GM23338 (cell line): ENCODE measurements around the gene FAM89B. TPM values are rescaled to one million over a fixed set of nuclear protein-coding genes. Genes with fewer than 3 reads are reported as not detected.

Experiments
- ATAC-seq: fragments of 200-7000 bp; cut with Tn5 transposase; 3 replicates; pipeline ENCODE4 v1.9.1; 2020
- DNase-seq: peaks from one replicate; pipeline ENCODE4 v3.0.0-alpha.2; 2015; ENCODE audit warnings: low spot score
- H2AFZ ChIP-seq: fragments of 200-600 bp; sonication (generic); 2 replicates; pipeline ENCODE4 v1.8.0; 2016; ENCODE audit warnings: antibody characterized with exemption, mild to moderate bottlenecking, moderate library complexity
- H3F3A ChIP-seq: fragments of 200-600 bp; sonication (generic); replicated peaks from 2 replicates; pipeline ENCODE4 v1.8.0; 2017; ENCODE audit warnings: antibody characterized with exemption, mixed run types, low read depth
- H3K27ac ChIP-seq: fragments of 200-600 bp; sonication (generic); 2 replicates; pipeline ENCODE4 v1.6.1; 2016; ENCODE audit warnings: low read depth
- H3K27me3 ChIP-seq: fragments of 200-600 bp; sonication (generic); 2 replicates; pipeline ENCODE4 v1.8.0; 2016; ENCODE audit warnings: mild to moderate bottlenecking, mixed run types, moderate library complexity; ENCODE audit not compliant: insufficient read depth
- H3K36me3 ChIP-seq: fragments of 200-600 bp; sonication (generic); 2 replicates; pipeline ENCODE4 v1.8.0; 2016; ENCODE audit warnings: mild to moderate bottlenecking; ENCODE audit not compliant: insufficient read depth
- H3K4me1 ChIP-seq: fragments of 200-600 bp; sonication (generic); 2 replicates; pipeline ENCODE4 v1.8.0; 2016; ENCODE audit warnings: mild to moderate bottlenecking, moderate library complexity; ENCODE audit not compliant: insufficient read depth
- H3K4me2 ChIP-seq: fragments of 200-600 bp; sonication (generic); 2 replicates; pipeline ENCODE4 v1.7.1; 2017; ENCODE audit warnings: mixed run types
- H3K4me3 ChIP-seq: fragments of 200-600 bp; sonication (generic); 2 replicates; pipeline ENCODE4 v1.6.1; 2016; ENCODE audit warnings: mixed run types
- H3K79me2 ChIP-seq: fragments of 200-600 bp; sonication (generic); replicated peaks from 2 replicates; pipeline ENCODE4 v1.8.0; 2017; ENCODE audit warnings: mild to moderate bottlenecking; ENCODE audit not compliant: insufficient read depth
- H3K9me2 ChIP-seq: fragments of 200-600 bp; sonication (generic); 2 replicates; pipeline ENCODE4 v1.8.0; 2017; ENCODE audit not compliant: insufficient read depth
- H4K20me1 ChIP-seq: fragments of 200-600 bp; sonication (generic); replicated peaks from 2 replicates; pipeline ENCODE4 v1.8.0; 2017; ENCODE audit warnings: mild to moderate bottlenecking; ENCODE audit not compliant: insufficient read depth
- H3K27ac Mint-ChIP-seq: 2 replicates; pipeline ENCODE4 v1.8.0; 2020; ENCODE audit warnings: inconsistent platforms, mild to moderate bottlenecking, moderate library complexity, mixed read lengths
- H3K27me3 Mint-ChIP-seq: 3 replicates; pipeline ENCODE4 v1.8.0; 2022; ENCODE audit warnings: low read depth, mild to moderate bottlenecking, moderate library complexity, mixed read lengths, inconsistent platforms; ENCODE audit not compliant: insufficient read depth, poor library complexity
- H3K36me3 Mint-ChIP-seq: 3 replicates; pipeline ENCODE4 v1.8.0; 2021; ENCODE audit warnings: low read depth, mild to moderate bottlenecking, inconsistent platforms, moderate library complexity, mixed read lengths
- H3K4me1 Mint-ChIP-seq: 3 replicates; pipeline ENCODE4 v1.8.0; 2020; ENCODE audit warnings: mild to moderate bottlenecking, inconsistent platforms, mixed read lengths
- H3K4me3 Mint-ChIP-seq: 3 replicates; pipeline ENCODE4 v1.8.0; 2021; ENCODE audit warnings: moderate library complexity, mild to moderate bottlenecking, inconsistent platforms, mixed read lengths
- H3K9me3 Mint-ChIP-seq: 3 replicates; pipeline ENCODE4 v1.8.0; 2020; ENCODE audit warnings: moderate library complexity, mild to moderate bottlenecking, inconsistent platforms, mixed read lengths
- CREB1 ChIP-seq: fragments of 250-450 bp; sonication (Bioruptor Pico); IDR thresholded peaks from 2 replicates; pipeline ENCODE4 v1.5.0; 2020; ENCODE audit warnings: low read depth, mild to moderate bottlenecking, moderate library complexity
- POLR2AphosphoS5 ChIP-seq: IDR thresholded peaks from 2 replicates; pipeline ENCODE4 v1.6.1; 2016; ENCODE audit warnings: antibody characterized with exemption, low read depth
- ZNF462 ChIP-seq: fragments of 250-450 bp; sonication (Bioruptor Pico); IDR thresholded peaks from 2 replicates; pipeline ENCODE4 v1.5.0; 2020; ENCODE audit warnings: mild to moderate bottlenecking, moderate library complexity
- polyA plus RNA-seq: library from polyadenylated mRNA; unstranded; fragments of >200 nt; fragmentation: Nextera tagmentation; extraction: Ambion mirVana; gene quantifications from 2 replicates; pipeline ENCODE4 v1.2.1, GENCODE V29; 2016
- total RNA-seq: library from RNA; depleted of rRNA; stranded (reverse); fragments of >200 nt; shearing (Covaris generic); gene quantifications from 2 replicates; pipeline ENCODE4 v1.2.3, GENCODE V29; 2014
- TF ChIP-seq, protein P1 (sequence below): IDR thresholded peaks from 2 replicates; pipeline ENCODE4 v1.6.1; 2016; ENCODE audit warnings: antibody characterized with exemption

FAM89B gene
- total and polyA plus RNA-seq, 2 experiments from 2014 or later = 13.0 to 18.2 TPM

- TF ChIP-seq ZNF462 (CRISPR knock-in tag) = no peak
Observed at GRCh38 chr11:65604258-65604657, 31.9 kb downstream of the FAM89B start (continued).

- Histone ChIP-seq H3K27ac (peak overlapping the region; percentile 78; the same call in 1 of the 2 replicates), H3F3A (peaks cover 18% of the 10 kb centered on the region), H2AFZ (peak overlapping the region; percentile 86; the same call in 1 of the 2 replicates), H3K9me2 (no peaks in the 10 kb centered on the region), H3K4me3 (peak overlapping the region; percentile 63), H4K20me1 (no peaks in the 10 kb centered on the region; the same call in 1 of the 2 replicates), H3K36me3 (no peaks in the 10 kb centered on the region), H3K4me2 (peak overlapping the region; percentile 81), H3K4me1 (peaks cover 13% of the 10 kb centered on the region), H3K27me3 (no peaks in the 10 kb centered on the region), H3K79me2 (peaks cover under 1% of the 10 kb centered on the region; the same call in 1 of the 2 replicates)
- Mint-ChIP-seq H3K27ac (no peak overlapping the region; the same call in 1 of the 2 replicates), H3K4me3 (peak overlapping the region; percentile 70), H3K36me3 (peaks cover 17% of the 10 kb centered on the region), H3K4me1 (peaks cover 12% of the 10 kb centered on the region), H3K27me3 (peaks cover 15% of the 10 kb centered on the region), H3K9me3 (no peaks in the 10 kb centered on the region)
- TF ChIP-seq CREB1 = peak; percentile 70
- TF ChIP-seq, protein P1, sequence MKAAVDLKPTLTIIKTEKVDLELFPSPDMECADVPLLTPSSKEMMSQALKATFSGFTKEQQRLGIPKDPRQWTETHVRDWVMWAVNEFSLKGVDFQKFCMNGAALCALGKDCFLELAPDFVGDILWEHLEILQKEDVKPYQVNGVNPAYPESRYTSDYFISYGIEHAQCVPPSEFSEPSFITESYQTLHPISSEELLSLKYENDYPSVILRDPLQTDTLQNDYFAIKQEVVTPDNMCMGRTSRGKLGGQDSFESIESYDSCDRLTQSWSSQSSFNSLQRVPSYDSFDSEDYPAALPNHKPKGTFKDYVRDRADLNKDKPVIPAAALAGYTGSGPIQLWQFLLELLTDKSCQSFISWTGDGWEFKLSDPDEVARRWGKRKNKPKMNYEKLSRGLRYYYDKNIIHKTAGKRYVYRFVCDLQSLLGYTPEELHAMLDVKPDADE = no peak
- peak; percentile 62; the same call in 1 of the 2 replicates for TF ChIP-seq POLR2AphosphoS5
- ATAC-seq (peak; percentile 96), DNase-seq (peak; percentile 99)
Observed at GRCh38 chr11:65606876-65607613, 34.7 kb downstream of the FAM89B start.
